HepG2 (cell line): ENCODE data around the gene JOSD2. TPM values are rescaled to one million over a fixed set of nuclear protein-coding genes. Genes with fewer than 3 reads are reported as not detected.

Source experiments
- ATAC-seq: fragments of 200-7000 bp; cut with Tn5 transposase; 3 replicates; pipeline ENCODE4 v1.9.1; 2020; ENCODE audit warnings: mild to moderate bottlenecking, moderate library complexity
- BruUV-seq: library from RNA; stranded (reverse); fragments of 400-500 nt; replicated peaks from 2 replicates; lab custom pipeline; 2021; lab: Mats Ljungman, UMichigan
- CTCF ChIA-PET: fragments of 300-600 bp; formaldehyde crosslinking; extraction: SDS; loops from one replicate; lab custom pipeline; 2021; ENCODE audit warnings: low total read pairs, inconsistent platforms, low intra/inter-chr PET ratio; lab: Yijun Ruan, JAX
- POLR2A ChIA-PET: fragments of 350-600 bp; sonication (Branson Sonifier 250); formaldehyde crosslinking; loops from one replicate; lab custom pipeline; 2020; ENCODE audit warnings: antibody characterized with exemption, inconsistent platforms; lab: Yijun Ruan, JAX
- DNase-seq: peaks from one replicate; pipeline ENCODE4 v3.0.0-alpha.2; 2015; ENCODE audit warnings: low spot score
- FAIRE-seq: peaks from 3 replicates; lab custom pipeline; 2011; peaks lifted over from hg19 to GRCh38; lab: Jason Lieb, UNC
- H2AFZ ChIP-seq: one replicate; pipeline ENCODE4 v1.6.1; 2011; ENCODE audit warnings: low read length, inconsistent platforms
- H3K27ac ChIP-seq: fragments of 300-600 bp; 3 replicates; pipeline ENCODE4 v1.8.0; 2011; ENCODE audit warnings: mixed run types, mild to moderate bottlenecking, mixed read lengths, low read length, inconsistent platforms; ENCODE audit not compliant: insufficient read depth; ENCODE audit errors: extremely low read length
- H3K27me3 ChIP-seq, 2 experiments: fragments of 200-600 bp in 1 of 2; 2 replicates in 1 of 2; 3 replicates in 1 of 2; pipeline versions ENCODE4 v1.6.0 to v1.8.0; 2011; ENCODE audit warnings: low read length in 2 of 2, mild to moderate bottlenecking in 2 of 2, moderate library complexity in 2 of 2, inconsistent platforms in 1 of 2; ENCODE audit not compliant: insufficient read depth in 2 of 2, control insufficient read depth in 1 of 2
- H3K36me3 ChIP-seq, 2 experiments: fragments of 200-600 bp in 1 of 2; replicated peaks in 1 of 2; 2 replicates in 1 of 2; 3 replicates in 1 of 2; pipeline versions ENCODE4 v1.5.1 to v1.8.0; 2011; ENCODE audit warnings: low read length in 2 of 2, inconsistent platforms in 1 of 2; ENCODE audit not compliant: insufficient read depth in 2 of 2, control insufficient read depth in 1 of 2
- H3K4me1 ChIP-seq: 2 replicates; pipeline ENCODE4 v1.5.1; 2012; ENCODE audit warnings: low read length, inconsistent platforms; ENCODE audit not compliant: insufficient read depth
- H3K4me2 ChIP-seq: 2 replicates; pipeline ENCODE4 v1.6.0; 2011; ENCODE audit warnings: low read depth, low read length, inconsistent platforms
- H3K4me3 ChIP-seq, 3 experiments: fragments of 200-600 bp in 1 of 3; sonication (generic), shearing (Covaris generic) in 1 of 3; replicated peaks in 1 of 3; 2 replicates each; pipeline ENCODE4 v1.5.1; 2011 to 2016; ENCODE audit warnings: low read length in 3 of 3, inconsistent platforms in 2 of 3, low read depth in 2 of 3, mild to moderate bottlenecking in 2 of 3, control low read depth in 1 of 3, mixed read lengths in 1 of 3; ENCODE audit not compliant: insufficient read depth in 1 of 3
- H3K79me2 ChIP-seq: one replicate; pipeline ENCODE4 v1.6.1; 2011; ENCODE audit warnings: low read length, inconsistent platforms; ENCODE audit not compliant: insufficient read depth
- H3K9ac ChIP-seq: 2 replicates; pipeline ENCODE4 v1.6.0; 2011; ENCODE audit warnings: mild to moderate bottlenecking, low read depth, low read length, inconsistent platforms; ENCODE audit not compliant: insufficient read depth
- H3K9me3 ChIP-seq: 2 replicates; pipeline ENCODE4 v1.5.1; 2012; ENCODE audit warnings: mild to moderate bottlenecking, low read length
- H4K20me1 ChIP-seq: 2 replicates; pipeline ENCODE4 v1.6.0; 2011; ENCODE audit warnings: inconsistent platforms, mild to moderate bottlenecking, low read length, moderate library complexity; ENCODE audit not compliant: insufficient read depth
- AHR ChIP-seq: IDR thresholded peaks from 2 replicates; pipeline ENCODE4 v1.6.1; 2018; ENCODE audit warnings: missing genetic modification reagents, missing compliant biosample characterization
- FOXJ3 ChIP-seq: sonication (generic); formaldehyde crosslinking; IDR thresholded peaks from 2 replicates; pipeline ENCODE4 v1.4.0; 2020; ENCODE audit warnings: missing genetic modification reagents, mild to moderate bottlenecking, borderline replicate concordance
- HOXA7 ChIP-seq: sonication (generic); formaldehyde crosslinking; IDR thresholded peaks from 2 replicates; pipeline ENCODE4 v1.8.1; 2022; ENCODE audit warnings: mild to moderate bottlenecking, missing genetic modification reagents, moderate library complexity
- MBNL3 ChIP-seq: fragments of 250-450 bp; sonication (Bioruptor Pico); conservative IDR thresholded peaks from 2 replicates; pipeline ENCODE4 v1.8.0; 2022; ENCODE audit warnings: mild to moderate bottlenecking, inconsistent platforms
- MZF1 ChIP-seq: sonication (generic); formaldehyde crosslinking; IDR thresholded peaks from 2 replicates; pipeline ENCODE4 v1.8.1; 2023; ENCODE audit warnings: mild to moderate bottlenecking, missing genetic modification reagents, borderline replicate concordance
- PHF5A ChIP-seq: IDR thresholded peaks from one replicate; pipeline ENCODE4 v1.6.1; 2018; ENCODE audit warnings: low read depth, missing genetic modification reagents; ENCODE audit not compliant: unreplicated experiment
- RARA ChIP-seq: IDR thresholded peaks from 2 replicates; pipeline ENCODE4 v1.6.1; 2016; ENCODE audit warnings: missing genetic modification reagents, missing compliant biosample characterization
- REL ChIP-seq: sonication (generic); formaldehyde crosslinking; conservative IDR thresholded peaks from 2 replicates; pipeline ENCODE4 v1.8.0; 2022; ENCODE audit warnings: mild to moderate bottlenecking, missing genetic modification reagents, moderate library complexity
- SMAD9 ChIP-seq: sonication (generic); formaldehyde crosslinking; IDR thresholded peaks from 2 replicates; pipeline ENCODE4 v1.5.1; 2020; ENCODE audit warnings: mild to moderate bottlenecking, missing genetic modification reagents
- ZNF230 ChIP-seq: sonication (generic); formaldehyde crosslinking; IDR thresholded peaks from 2 replicates; pipeline ENCODE4 v1.4.0; 2020; ENCODE audit warnings: mild to moderate bottlenecking, missing genetic modification reagents
- ZNF234 ChIP-seq: sonication (generic); formaldehyde crosslinking; conservative IDR thresholded peaks from 2 replicates; pipeline ENCODE4 v1.5.1; 2020; ENCODE audit warnings: mild to moderate bottlenecking, missing genetic modification reagents
- ZNF383 ChIP-seq: sonication (generic); formaldehyde crosslinking; IDR thresholded peaks from 2 replicates; pipeline ENCODE4 v1.4.0; 2020; ENCODE audit warnings: missing genetic modification reagents, mild to moderate bottlenecking, borderline replicate concordance
- ZNF7 ChIP-seq: IDR thresholded peaks from 2 replicates; pipeline ENCODE4 v1.6.1; 2016; ENCODE audit warnings: missing biosample characterization, missing genetic modification reagents
- WGBS: methylation state at CpG from one replicate; pipeline ENCODE4 v1.1.6; 2017; ENCODE audit warnings: low lambda C conversion rate; 5-methylcytosine and 5-hydroxymethylcytosine counted together
- in situ Hi-C: cut with HindIII; loops from 2 replicates; pipeline ENCODE4 v1.10.0; 2017; ENCODE audit warnings: low pct_unique_long_range_greater_than_20kb; ENCODE audit not compliant: extremely low pct_ligation_motif_present
- intact Hi-C: fragments of 100-400 bp; cut with micrococcal nuclease; formaldehyde crosslinking; loops from one replicate; pipeline ENCODE4 v1.10.0; 2022; ENCODE audit not compliant: unreplicated experiment
- polyA plus RNA-seq, 8 experiments: library from polyadenylated mRNA; depleted of rRNA in 3 of 8; stranded (reverse) in 7 of 8; unstranded in 1 of 8; fragments of >200 nt; fragmentation: Illumina TruSeq in 4 of 8; extraction: Trizol in 4 of 8; gene quantifications; 2 replicates each; pipeline versions ENCODE4 v1.2.1 to v1.2.3, GENCODE V29; 2011 to 2016; ENCODE audit warnings: low read depth in 4 of 8, missing spikeins in 1 of 8, mixed read lengths in 1 of 8; ENCODE audit not compliant: insufficient read depth in 1 of 8
- total RNA-seq, 5 experiments: library from RNA; depleted of rRNA; stranded (reverse); fragments of >200 nt; fragmentation: Illumina TruSeq; extraction: Trizol; gene quantifications; 2 replicates each; pipeline ENCODE4 v1.2.3, GENCODE V29; 2016; ENCODE audit warnings: low read depth in 1 of 5
- TF ChIP-seq, protein P1 (sequence below): sonication (generic); formaldehyde crosslinking; IDR thresholded peaks from 2 replicates; pipeline ENCODE4 v1.8.0; 2022; ENCODE audit warnings: missing genetic modification reagents, low read depth, mild to moderate bottlenecking, borderline replicate concordance
- TF ChIP-seq, protein P2 (sequence below): sonication (generic); formaldehyde crosslinking; IDR thresholded peaks from 2 replicates; pipeline ENCODE4 v1.4.0; 2020; ENCODE audit warnings: mild to moderate bottlenecking, missing genetic modification reagents
- TF ChIP-seq, protein P3 (sequence below): sonication (generic); formaldehyde crosslinking; IDR thresholded peaks from 2 replicates; pipeline ENCODE4 v1.9.0; 2022; ENCODE audit warnings: missing genetic modification reagents, mild to moderate bottlenecking, borderline replicate concordance
- TF ChIP-seq, protein P4 (sequence below): sonication (generic); formaldehyde crosslinking; IDR thresholded peaks from 2 replicates; pipeline ENCODE4 v1.8.0; 2022; ENCODE audit warnings: missing genetic modification reagents, mild to moderate bottlenecking, inconsistent platforms, borderline replicate concordance

JOSD2 gene
- total and polyA plus RNA-seq, 2 of the 13 experiments (the other 11 are each of a cell fraction or from before 2014, with no cell fraction given), result 2.0 to 4.1 TPM

DNA sequence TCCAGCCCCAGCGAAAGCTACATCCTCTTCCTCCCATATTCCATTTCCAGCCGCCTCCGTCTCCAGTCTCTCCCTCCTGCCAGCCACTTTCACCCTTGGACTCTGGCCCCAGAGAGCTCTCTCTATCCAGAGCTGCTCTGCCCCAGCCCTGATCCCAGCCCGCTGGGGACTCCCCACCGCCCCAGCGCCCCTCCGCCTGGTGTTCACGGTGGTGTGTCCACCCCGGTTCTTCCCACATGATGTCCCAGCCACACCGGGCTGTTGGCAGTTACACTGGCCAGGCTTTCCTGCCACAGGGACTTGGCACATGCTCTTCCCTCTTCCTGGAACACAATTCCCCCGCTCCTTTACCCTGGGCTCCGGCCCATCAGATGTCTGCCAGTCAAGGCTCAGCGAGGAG is 46.0 kb downstream of the JOSD2 start:
- POLR2A ChIA-PET, result interaction anchor here (1.3 to 1.6 kb wide), 2 partner anchors 81 to 96 kb away, joined by 5 to 8 read pairs; partner anchors contain the start of gene POLD1
- H3K27ac ChIP-seq, result no peak overlapping the region
- WGBS, result 5% methylated on average over 13 of the region's 13 CpGs
- peak overlapping the region; percentile 77 for H3K4me2 ChIP-seq
- in situ Hi-C loops (loop anchor here (10.0 kb wide), 1 partner anchor 90 kb away; the partner anchor contains the start of gene NR1H2), intact Hi-C loops (no loop called here)
- CTCF ChIA-PET, result interaction anchor here (1.5 to 1.9 kb wide), 2 partner anchors 14 to 96 kb away, joined by 3 to 5 read pairs; no protein-coding TSS in a partner anchor
- DNase-seq, result peak; percentile 15
- peak; percentile 56 for ATAC-seq
- H3K9ac ChIP-seq, result peak overlapping the region; percentile 48; the same call in 1 of the 2 replicates
- H3K4me3 ChIP-seq, result peak overlapping the region in 2 of 3 experiments; percentile 32 to 66; a peak in 4 of 6 replicates
- peaks cover 52% of the 10 kb centered on the region for H3K4me1 ChIP-seq
- FAIRE-seq, result no peak
- no peak overlapping the region for H2AFZ ChIP-seq
- no TSS peak for BruUV-seq
- no peaks in the 10 kb centered on the region for H3K79me2 ChIP-seq
- H3K9me3 ChIP-seq, result no peaks in the 10 kb centered on the region
- H3K27me3 ChIP-seq, result no peaks in the 10 kb centered on the region
- no peaks in the 10 kb centered on the region for H4K20me1 ChIP-seq
- no peaks in the 10 kb centered on the region for H3K36me3 ChIP-seq
- TF ChIP-seq SMAD9 (CRISPR knock-in tag) (no peak), ZNF7 (CRISPR knock-in tag) (no peak), PHF5A (no peak), HOXA7 (no peak), RARA (no peak), MBNL3 (CRISPR knock-in tag) (no peak), REL (no peak), MZF1 (CRISPR knock-in tag) (no peak), FOXJ3 (CRISPR knock-in tag) (no peak), ZNF383 (CRISPR knock-in tag) (no peak), ZNF230 (CRISPR knock-in tag) (no peak), ZNF234 (CRISPR knock-in tag) (no peak), AHR (CRISPR knock-in tag) (no peak)
- TF ChIP-seq, protein P1, sequence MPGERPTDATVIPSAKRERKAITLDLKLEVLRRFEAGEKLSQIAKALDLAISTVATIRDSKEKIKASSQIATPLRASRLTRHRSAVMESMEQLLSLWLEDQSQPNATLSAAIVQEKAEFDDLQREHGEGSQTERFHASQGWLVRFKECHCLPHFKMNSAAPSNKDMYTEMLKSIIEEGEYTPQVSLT (CRISPR knock-in tag), result no peak
- TF ChIP-seq, protein P2, sequence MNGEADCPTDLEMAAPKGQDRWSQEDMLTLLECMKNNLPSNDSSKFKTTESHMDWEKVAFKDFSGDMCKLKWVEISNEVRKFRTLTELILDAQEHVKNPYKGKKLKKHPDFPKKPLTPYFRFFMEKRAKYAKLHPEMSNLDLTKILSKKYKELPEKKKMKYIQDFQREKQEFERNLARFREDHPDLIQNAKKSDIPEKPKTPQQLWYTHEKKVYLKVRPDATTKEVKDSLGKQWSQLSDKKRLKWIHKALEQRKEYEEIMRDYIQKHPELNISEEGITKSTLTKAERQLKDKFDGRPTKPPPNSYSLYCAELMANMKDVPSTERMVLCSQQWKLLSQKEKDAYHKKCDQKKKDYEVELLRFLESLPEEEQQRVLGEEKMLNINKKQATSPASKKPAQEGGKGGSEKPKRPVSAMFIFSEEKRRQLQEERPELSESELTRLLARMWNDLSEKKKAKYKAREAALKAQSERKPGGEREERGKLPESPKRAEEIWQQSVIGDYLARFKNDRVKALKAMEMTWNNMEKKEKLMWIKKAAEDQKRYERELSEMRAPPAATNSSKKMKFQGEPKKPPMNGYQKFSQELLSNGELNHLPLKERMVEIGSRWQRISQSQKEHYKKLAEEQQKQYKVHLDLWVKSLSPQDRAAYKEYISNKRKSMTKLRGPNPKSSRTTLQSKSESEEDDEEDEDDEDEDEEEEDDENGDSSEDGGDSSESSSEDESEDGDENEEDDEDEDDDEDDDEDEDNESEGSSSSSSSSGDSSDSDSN (CRISPR knock-in tag), result peak; percentile 13; the same call in 1 of the 2 replicates
- TF ChIP-seq, protein P3, sequence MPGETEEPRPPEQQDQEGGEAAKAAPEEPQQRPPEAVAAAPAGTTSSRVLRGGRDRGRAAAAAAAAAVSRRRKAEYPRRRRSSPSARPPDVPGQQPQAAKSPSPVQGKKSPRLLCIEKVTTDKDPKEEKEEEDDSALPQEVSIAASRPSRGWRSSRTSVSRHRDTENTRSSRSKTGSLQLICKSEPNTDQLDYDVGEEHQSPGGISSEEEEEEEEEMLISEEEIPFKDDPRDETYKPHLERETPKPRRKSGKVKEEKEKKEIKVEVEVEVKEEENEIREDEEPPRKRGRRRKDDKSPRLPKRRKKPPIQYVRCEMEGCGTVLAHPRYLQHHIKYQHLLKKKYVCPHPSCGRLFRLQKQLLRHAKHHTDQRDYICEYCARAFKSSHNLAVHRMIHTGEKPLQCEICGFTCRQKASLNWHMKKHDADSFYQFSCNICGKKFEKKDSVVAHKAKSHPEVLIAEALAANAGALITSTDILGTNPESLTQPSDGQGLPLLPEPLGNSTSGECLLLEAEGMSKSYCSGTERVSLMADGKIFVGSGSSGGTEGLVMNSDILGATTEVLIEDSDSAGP (CRISPR knock-in tag), result peak; percentile 3; the same call in 1 of the 2 replicates
- TF ChIP-seq, protein P4, sequence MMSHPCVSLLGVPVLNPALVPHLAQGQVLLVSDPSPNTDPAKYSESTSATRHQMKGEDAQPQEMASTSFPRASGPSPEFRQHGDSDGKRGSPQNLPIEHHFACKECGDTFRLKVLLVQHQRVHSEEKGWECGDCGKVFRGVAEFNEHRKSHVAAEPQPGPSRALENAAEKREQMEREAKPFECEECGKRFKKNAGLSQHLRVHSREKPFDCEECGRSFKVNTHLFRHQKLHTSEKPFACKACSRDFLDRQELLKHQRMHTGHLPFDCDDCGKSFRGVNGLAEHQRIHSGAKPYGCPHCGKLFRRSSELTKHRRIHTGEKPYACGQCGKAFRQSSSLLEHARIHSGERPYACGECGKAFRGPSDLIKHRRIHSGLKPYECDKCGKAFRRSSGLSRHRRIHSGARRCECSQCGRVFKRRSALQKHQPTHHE (CRISPR knock-in tag), result no peak
